GM12878 (cell line): ENCODE results near the gene LRRC15. TPM values are rescaled to one million over a fixed set of nuclear protein-coding genes. Genes with fewer than 3 reads are reported as not detected.
A peak's percentile ranks its signal among the peaks of the same experiment; 100 is the strongest.

Source experiments
- BCLAF1 ChIP-seq: fragments of 450-650 bp; IDR thresholded peaks from 2 replicates; pipeline ENCODE4 v1.6.1; 2017; ENCODE audit warnings: antibody characterized with exemption, mild to moderate bottlenecking, moderate library complexity
- BRCA1 ChIP-seq: IDR thresholded peaks from 2 replicates; pipeline ENCODE4 v1.6.1; 2011; ENCODE audit warnings: low read depth, low read length, improper control_type of control experiment
- FOXM1 ChIP-seq: IDR thresholded peaks from 2 replicates; pipeline ENCODE4 v1.6.1; 2012; ENCODE audit warnings: low read depth, mild to moderate bottlenecking, inconsistent platforms, low read length, moderate library complexity
- JUNB ChIP-seq: IDR thresholded peaks from 2 replicates; pipeline ENCODE4 v1.6.1; 2016; ENCODE audit warnings: antibody characterized with exemption, mild to moderate bottlenecking
- NFYB ChIP-seq: IDR thresholded peaks from 2 replicates; pipeline ENCODE4 v1.6.1; 2011; ENCODE audit warnings: low read depth, mild to moderate bottlenecking, low read length, improper control_type of control experiment, moderate library complexity; ENCODE audit not compliant: insufficient read depth
- NR2C1 ChIP-seq: fragments of 450-650 bp; IDR thresholded peaks from 2 replicates; pipeline ENCODE4 v1.6.1; 2017; ENCODE audit warnings: antibody characterized with exemption, mild to moderate bottlenecking, moderate library complexity
- NR2F1 ChIP-seq: fragments of 450-650 bp; conservative IDR thresholded peaks from 2 replicates; pipeline ENCODE4 v1.6.1; 2017; ENCODE audit warnings: mild to moderate bottlenecking
- RCOR1 ChIP-seq: conservative IDR thresholded peaks from 2 replicates; pipeline ENCODE4 v1.6.1; 2012; ENCODE audit warnings: low read depth, low read length, improper control_type of control experiment
- RELB ChIP-seq: fragments of 450-650 bp; IDR thresholded peaks from 2 replicates; pipeline ENCODE4 v1.6.1; 2017; ENCODE audit warnings: low read depth, mild to moderate bottlenecking, moderate library complexity
- RUNX3 ChIP-seq: IDR thresholded peaks from 2 replicates; pipeline ENCODE4 v1.6.1; 2012; ENCODE audit warnings: low read length, inconsistent platforms
- SMAD1 ChIP-seq: fragments of 450-650 bp; IDR thresholded peaks from 2 replicates; pipeline ENCODE4 v1.6.1; 2018; ENCODE audit warnings: mild to moderate bottlenecking, low read depth; ENCODE audit not compliant: partially characterized antibody
- SMARCA5 ChIP-seq: fragments of 450-650 bp; IDR thresholded peaks from 2 replicates; pipeline ENCODE4 v1.6.1; 2017; ENCODE audit warnings: mild to moderate bottlenecking
- SREBF2 ChIP-seq: IDR thresholded peaks from 2 replicates; pipeline ENCODE4 v1.6.1; 2012; ENCODE audit warnings: mild to moderate bottlenecking, low read length
- STAT3 ChIP-seq: IDR thresholded peaks from 2 replicates; pipeline ENCODE4 v1.6.1; 2011; ENCODE audit warnings: low read depth, low read length, improper control_type of control experiment
- TAF1 ChIP-seq: IDR thresholded peaks from 2 replicates; pipeline ENCODE4 v1.6.1; 2011; ENCODE audit warnings: mild to moderate bottlenecking, low read depth, low read length, borderline replicate concordance
- WRNIP1 ChIP-seq: IDR thresholded peaks from 2 replicates; pipeline ENCODE4 v1.6.1; 2011; ENCODE audit warnings: low read depth, low read length, improper control_type of control experiment, borderline replicate concordance
- ZNF217 ChIP-seq: fragments of 450-650 bp; IDR thresholded peaks from 2 replicates; pipeline ENCODE4 v1.6.1; 2017; ENCODE audit warnings: antibody characterized with exemption, mild to moderate bottlenecking
- ZZZ3 ChIP-seq: IDR thresholded peaks from 2 replicates; pipeline ENCODE4 v1.6.1; 2011; ENCODE audit warnings: low read depth; ENCODE audit not compliant: control insufficient read depth, insufficient read length
- polyA plus RNA-seq, 11 experiments: library from polyadenylated mRNA; depleted of rRNA in 4 of 11; unstranded in 6 of 11; stranded (reverse) in 5 of 11; fragments of >200 nt; fragmentation: Nextera tagmentation in 4 of 11; fragmentation: Illumina TruSeq in 1 of 11; extraction: Ambion mirVana in 4 of 11; extraction: Trizol in 1 of 11; gene quantifications; 1 replicate in 1 of 11; 2 replicates in 10 of 11; pipeline versions ENCODE4 v1.2.1 to v1.2.3, GENCODE V29; 2011 to 2016; ENCODE audit warnings: inconsistent platforms in 2 of 11, missing spikeins in 2 of 11, low read depth in 1 of 11
- total RNA-seq, 4 experiments: library from RNA; depleted of rRNA in 3 of 4; stranded (reverse); fragments of >200 nt in 3 of 4; fragmentation: Illumina TruSeq in 1 of 4; extraction: Trizol in 1 of 4; gene quantifications; 2 replicates each; pipeline versions ENCODE4 v1.2.1 to v1.2.3, GENCODE V29; 2013 to 2021
- TF ChIP-seq, protein P1 (sequence below): fragments of 450-650 bp; conservative IDR thresholded peaks from 2 replicates; pipeline ENCODE4 v1.6.1; 2017; ENCODE audit warnings: mild to moderate bottlenecking, moderate library complexity
- TF ChIP-seq, protein P2 (sequence below): fragments of 450-650 bp; IDR thresholded peaks from 2 replicates; pipeline ENCODE4 v1.6.1; 2017; ENCODE audit warnings: mild to moderate bottlenecking, moderate library complexity

LRRC15 gene
- total and polyA plus RNA-seq, 10 of the 15 experiments (the other 5 are each of a cell fraction or from before 2014, with no cell fraction given), result not detected

- TF ChIP-seq ZZZ3 (no peak), NR2C1 (no peak), NFYB (no peak), WRNIP1 (no peak), TAF1 (no peak), JUNB (no peak), STAT3 (no peak), BCLAF1 (no peak), NR2F1 (no peak), SMAD1 (no peak), RUNX3 (peak; percentile 46), ZNF217 (peak; percentile 33; the same call in 1 of the 2 replicates), RELB (0 out of 2 replicates have a peak, but pooled peaks have one; percentile 38), BRCA1 (no peak), FOXM1 (no peak), SREBF2 (no peak), RCOR1 (no peak), SMARCA5 (no peak)
- TF ChIP-seq, protein P1, sequence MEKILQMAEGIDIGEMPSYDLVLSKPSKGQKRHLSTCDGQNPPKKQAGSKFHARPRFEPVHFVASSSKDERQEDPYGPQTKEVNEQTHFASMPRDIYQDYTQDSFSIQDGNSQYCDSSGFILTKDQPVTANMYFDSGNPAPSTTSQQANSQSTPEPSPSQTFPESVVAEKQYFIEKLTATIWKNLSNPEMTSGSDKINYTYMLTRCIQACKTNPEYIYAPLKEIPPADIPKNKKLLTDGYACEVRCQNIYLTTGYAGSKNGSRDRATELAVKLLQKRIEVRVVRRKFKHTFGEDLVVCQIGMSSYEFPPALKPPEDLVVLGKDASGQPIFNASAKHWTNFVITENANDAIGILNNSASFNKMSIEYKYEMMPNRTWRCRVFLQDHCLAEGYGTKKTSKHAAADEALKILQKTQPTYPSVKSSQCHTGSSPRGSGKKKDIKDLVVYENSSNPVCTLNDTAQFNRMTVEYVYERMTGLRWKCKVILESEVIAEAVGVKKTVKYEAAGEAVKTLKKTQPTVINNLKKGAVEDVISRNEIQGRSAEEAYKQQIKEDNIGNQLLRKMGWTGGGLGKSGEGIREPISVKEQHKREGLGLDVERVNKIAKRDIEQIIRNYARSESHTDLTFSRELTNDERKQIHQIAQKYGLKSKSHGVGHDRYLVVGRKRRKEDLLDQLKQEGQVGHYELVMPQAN, result no peak
- TF ChIP-seq, protein P2, sequence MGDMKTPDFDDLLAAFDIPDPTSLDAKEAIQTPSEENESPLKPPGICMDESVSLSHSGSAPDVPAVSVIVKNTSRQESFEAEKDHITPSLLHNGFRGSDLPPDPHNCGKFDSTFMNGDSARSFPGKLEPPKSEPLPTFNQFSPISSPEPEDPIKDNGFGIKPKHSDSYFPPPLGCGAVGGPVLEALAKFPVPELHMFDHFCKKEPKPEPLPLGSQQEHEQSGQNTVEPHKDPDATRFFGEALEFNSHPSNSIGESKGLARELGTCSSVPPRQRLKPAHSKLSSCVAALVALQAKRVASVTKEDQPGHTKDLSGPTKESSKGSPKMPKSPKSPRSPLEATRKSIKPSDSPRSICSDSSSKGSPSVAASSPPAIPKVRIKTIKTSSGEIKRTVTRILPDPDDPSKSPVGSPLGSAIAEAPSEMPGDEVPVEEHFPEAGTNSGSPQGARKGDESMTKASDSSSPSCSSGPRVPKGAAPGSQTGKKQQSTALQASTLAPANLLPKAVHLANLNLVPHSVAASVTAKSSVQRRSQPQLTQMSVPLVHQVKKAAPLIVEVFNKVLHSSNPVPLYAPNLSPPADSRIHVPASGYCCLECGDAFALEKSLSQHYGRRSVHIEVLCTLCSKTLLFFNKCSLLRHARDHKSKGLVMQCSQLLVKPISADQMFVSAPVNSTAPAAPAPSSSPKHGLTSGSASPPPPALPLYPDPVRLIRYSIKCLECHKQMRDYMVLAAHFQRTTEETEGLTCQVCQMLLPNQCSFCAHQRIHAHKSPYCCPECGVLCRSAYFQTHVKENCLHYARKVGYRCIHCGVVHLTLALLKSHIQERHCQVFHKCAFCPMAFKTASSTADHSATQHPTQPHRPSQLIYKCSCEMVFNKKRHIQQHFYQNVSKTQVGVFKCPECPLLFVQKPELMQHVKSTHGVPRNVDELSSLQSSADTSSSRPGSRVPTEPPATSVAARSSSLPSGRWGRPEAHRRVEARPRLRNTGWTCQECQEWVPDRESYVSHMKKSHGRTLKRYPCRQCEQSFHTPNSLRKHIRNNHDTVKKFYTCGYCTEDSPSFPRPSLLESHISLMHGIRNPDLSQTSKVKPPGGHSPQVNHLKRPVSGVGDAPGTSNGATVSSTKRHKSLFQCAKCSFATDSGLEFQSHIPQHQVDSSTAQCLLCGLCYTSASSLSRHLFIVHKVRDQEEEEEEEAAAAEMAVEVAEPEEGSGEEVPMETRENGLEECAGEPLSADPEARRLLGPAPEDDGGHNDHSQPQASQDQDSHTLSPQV, result no peak
Observed at GRCh38 chr3:194327218-194328052, 42.1 kb downstream of the LRRC15 start (continued).
